Right lobe of liver (tissue), 6 donors: ENCODE measurements around the gene BTBD2. TPM values are rescaled to one million over a fixed set of nuclear protein-coding genes. Genes with fewer than 3 reads are reported as not detected.

Experiments
- ATAC-seq, 4 donors: fragments of 200-7000 bp; cut with Tn5 transposase; one replicate each; pipeline ENCODE4 v1.9.1; 2020; ENCODE audit warnings: mild to moderate bottlenecking in 4 of 4, moderate library complexity in 4 of 4
- DNase-seq, 3 donors: peaks; one replicate each; pipeline ENCODE4 v3.0.0-alpha.2; 2020
- H3K27ac ChIP-seq, 3 donors: fragments of 200-600 bp; one replicate each; pipeline ENCODE4 v1.8.0; 2022
- H3K27me3 ChIP-seq, 2 donors: fragments of 200-600 bp; one replicate each; pipeline ENCODE4 v1.8.0; 2022
- H3K36me3 ChIP-seq, 4 donors: fragments of 200-600 bp; sonication (generic) in 1 of 4; one replicate each; pipeline versions ENCODE4 v1.5.1 to v1.8.0; 2017 to 2022; ENCODE audit warnings: control low read depth in 1 of 4
- H3K4me1 ChIP-seq, 4 donors: fragments of 200-600 bp; sonication (generic) in 1 of 4; one replicate each; pipeline versions ENCODE4 v1.5.1 to v1.8.0; 2017 to 2022; ENCODE audit warnings: control low read depth in 1 of 4
- H3K4me3 ChIP-seq, 3 donors: fragments of 200-600 bp; one replicate each; pipeline ENCODE4 v1.8.0; 2022
- H3K9me3 ChIP-seq, 4 donors: fragments of 200-600 bp; sonication (generic) in 1 of 4; one replicate each; pipeline versions ENCODE4 v1.5.1 to v1.8.0; 2017 to 2022; ENCODE audit warnings: control low read depth in 1 of 4
- POLR2A ChIP-seq: fragments of 450-650 bp; IDR thresholded peaks from one replicate; pipeline ENCODE4 v1.6.1; 2017; ENCODE audit warnings: antibody characterized with exemption, mild to moderate bottlenecking
- WGBS: methylation state at CpG from one replicate; pipeline ENCODE4 v1.1.6; 2018; ENCODE audit warnings: low coverage, low lambda C conversion rate; ENCODE audit not compliant: insufficient coverage; ENCODE audit errors: missing lambda C conversion rate; 5-methylcytosine and 5-hydroxymethylcytosine counted together
- intact Hi-C, 2 donors: fragments of 100-400 bp; cut with DNase I; formaldehyde crosslinking; loops; one replicate each; pipeline versions ENCODE4 v1.11.2 to v1.14.1; 2022
- total RNA-seq, 6 experiments: library from RNA; depleted of rRNA in 2 of 6; stranded (reverse); fragments of >200 nt in 2 of 6; fragmentation: NEBNext Ultra II Directional in 3 of 6; extraction: Animal tissue kit (Norgen Biotek cat#: 25700) in 3 of 6; gene quantifications; one replicate each; pipeline versions ENCODE4 v1.1.0 to v1.2.4, GENCODE V29; 2016 to 2023
- TF ChIP-seq, protein P1 (sequence below), 4 donors: fragments of 200-600 bp in 3 of 4; fragments of 450-650 bp in 1 of 4; IDR thresholded peaks; one replicate each; pipeline versions ENCODE4 v1.5.1 to v1.8.0; 2016 to 2022; ENCODE audit warnings: antibody characterized with exemption in 4 of 4, mild to moderate bottlenecking in 2 of 4
- donor health status: DM: no; HTN: yes; CAD: no.
- donor health status: DM: no; HTN: no; CAD: no.
- donor health status: DM: no; HTN: no; CAD: no.
- donor health status: DM: no; HTN: yes; CAD: no.
- donor health status: DM: no; HTN: yes; CAD: no.

The BTBD2 gene
- total RNA-seq, 6 experiments from 2014 or later = 22.2 to 42.6 (median 29.2) TPM

DNA sequence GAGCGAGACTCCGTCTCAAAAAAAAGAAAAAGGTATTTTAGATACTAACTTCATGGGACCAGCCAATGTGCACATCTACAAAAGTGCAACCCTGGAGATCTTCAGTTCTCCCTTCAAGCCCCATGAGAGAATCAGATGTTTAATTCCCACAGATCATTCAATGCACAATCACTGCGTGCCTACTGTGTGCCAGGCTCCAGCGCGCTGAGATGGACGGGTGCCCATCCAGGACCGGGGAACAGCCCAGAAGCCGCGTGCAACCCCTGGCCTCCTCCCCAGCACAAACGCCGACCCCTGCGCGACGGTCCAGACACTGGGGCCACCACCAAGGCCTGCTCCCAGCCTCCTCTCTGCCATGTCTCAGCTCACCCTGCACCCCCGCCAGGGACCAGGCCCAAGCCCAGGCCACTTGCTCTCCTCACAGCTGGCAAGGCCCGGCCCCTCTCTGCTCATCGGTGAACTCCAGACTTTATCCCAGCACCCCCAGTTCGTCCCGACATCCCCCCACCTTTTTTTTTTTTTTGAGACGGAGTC, 5.3 kb downstream of the BTBD2 start:
- DNase-seq (no peak), ATAC-seq (no peak)
- TF ChIP-seq POLR2A = no peak
- Histone ChIP-seq H3K9me3 (no peaks in the 10 kb centered on the region), H3K4me3 (no peak overlapping the region), H3K4me1 (no peaks in the 10 kb centered on the region), H3K27ac (no peak overlapping the region), H3K36me3 (no peaks in the 10 kb centered on the region), H3K27me3 (no peaks in the 10 kb centered on the region)
- intact Hi-C loops = loop anchor here in 1 of 2 donors (5.0 kb wide), 1 partner anchor 63 kb away; no protein-coding TSS in a partner anchor
- 79% methylated on average over 4 of the region's 20 CpGs for WGBS

- WGBS = 100% methylated on average over 1 of the region's 4 CpGs
These were observed 11.6 kb downstream of the BTBD2 start for GRCh38 chr19:2003874-2004273.

GRCh38 chr19:1999856-2000515, 15.5 kb downstream of the BTBD2 start:
- 89% methylated on average over 7 of the region's 26 CpGs for WGBS
- Histone ChIP-seq H3K9me3 (no peaks in the 10 kb centered on the region), H3K27ac (no peak overlapping the region), H3K27me3 (no peaks in the 10 kb centered on the region), H3K36me3 (peaks cover 0 to 14% (median 5%) of the 10 kb centered on the region in 4 donors), H3K4me1 (no peaks in the 10 kb centered on the region), H3K4me3 (no peak overlapping the region)
- TF ChIP-seq POLR2A = no peak
- TF ChIP-seq, protein P1, sequence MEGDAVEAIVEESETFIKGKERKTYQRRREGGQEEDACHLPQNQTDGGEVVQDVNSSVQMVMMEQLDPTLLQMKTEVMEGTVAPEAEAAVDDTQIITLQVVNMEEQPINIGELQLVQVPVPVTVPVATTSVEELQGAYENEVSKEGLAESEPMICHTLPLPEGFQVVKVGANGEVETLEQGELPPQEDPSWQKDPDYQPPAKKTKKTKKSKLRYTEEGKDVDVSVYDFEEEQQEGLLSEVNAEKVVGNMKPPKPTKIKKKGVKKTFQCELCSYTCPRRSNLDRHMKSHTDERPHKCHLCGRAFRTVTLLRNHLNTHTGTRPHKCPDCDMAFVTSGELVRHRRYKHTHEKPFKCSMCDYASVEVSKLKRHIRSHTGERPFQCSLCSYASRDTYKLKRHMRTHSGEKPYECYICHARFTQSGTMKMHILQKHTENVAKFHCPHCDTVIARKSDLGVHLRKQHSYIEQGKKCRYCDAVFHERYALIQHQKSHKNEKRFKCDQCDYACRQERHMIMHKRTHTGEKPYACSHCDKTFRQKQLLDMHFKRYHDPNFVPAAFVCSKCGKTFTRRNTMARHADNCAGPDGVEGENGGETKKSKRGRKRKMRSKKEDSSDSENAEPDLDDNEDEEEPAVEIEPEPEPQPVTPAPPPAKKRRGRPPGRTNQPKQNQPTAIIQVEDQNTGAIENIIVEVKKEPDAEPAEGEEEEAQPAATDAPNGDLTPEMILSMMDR (IDR thresholded peaks at IDR 0.05) = no peak
- intact Hi-C loops = no loop called here
- DNase-seq = no peak
- peak in 1 of 4 donors; percentile 34 for ATAC-seq

More at GRCh38 chr19:2003874-2004273, 11.6 kb downstream of the BTBD2 start:
- intact Hi-C loops = no loop called here
- ATAC-seq (no peak), DNase-seq (no peak)
- H3K4me3 ChIP-seq = no peak overlapping the region
- no peak for TF ChIP-seq POLR2A
- TF ChIP-seq, protein P1 (IDR thresholded peaks at IDR 0.05) = no peak
- H3K36me3 ChIP-seq = peaks cover 0 to 10% (median 1%) of the 10 kb centered on the region in 4 donors
- no peaks in the 10 kb centered on the region for H3K4me1 ChIP-seq
- no peak overlapping the region for H3K27ac ChIP-seq
- H3K9me3 ChIP-seq = no peaks in the 10 kb centered on the region
- H3K27me3 ChIP-seq = no peaks in the 10 kb centered on the region

- Histone ChIP-seq H3K27me3 (no peaks in the 10 kb centered on the region), H3K4me1 (no peaks in the 10 kb centered on the region), H3K36me3 (peaks cover 0 to 14% (median 5%) of the 10 kb centered on the region in 4 donors), H3K27ac (no peak overlapping the region), H3K9me3 (no peaks in the 10 kb centered on the region), H3K4me3 (no peak overlapping the region)
- no peak for TF ChIP-seq POLR2A
- TF ChIP-seq, protein P1 (IDR thresholded peaks at IDR 0.05) = no peak
- DNase-seq (no peak), ATAC-seq (peak in 1 of 4 donors; percentile 24)
- WGBS = 90% methylated on average over 10 of the region's 52 CpGs
- intact Hi-C loops = no loop called here
These were observed 16.5 kb downstream of the BTBD2 start for GRCh38 chr19:1998712-1999708.
